HCT116 (cell line): ENCODE data around the gene KRTAP16-1.

ENCODE experiments used
- EZH2phosphoT487 ChIP-seq: fragments of 200-600 bp; IDR thresholded peaks from 2 replicates; pipeline ENCODE4 v1.6.1; 2018; ENCODE audit warnings: antibody characterized with exemption, borderline replicate concordance
- POLR2A ChIP-seq: IDR thresholded peaks from 2 replicates; pipeline ENCODE4 v1.7.0; 2011; ENCODE audit warnings: borderline replicate concordance; ENCODE audit not compliant: insufficient read depth, insufficient read length; ENCODE audit errors: extremely low read depth
- POLR2AphosphoS5 ChIP-seq: IDR thresholded peaks from 2 replicates; pipeline ENCODE4 v1.6.1; 2011; ENCODE audit warnings: mild to moderate bottlenecking, low read depth, low read length, moderate library complexity
- TF ChIP-seq, protein P1 (sequence below), 3 experiments: fragments of 200-600 bp in 1 of 3; sonication (generic) in 1 of 3; IDR thresholded peaks in 2 of 3; conservative IDR thresholded peaks in 1 of 3; 2 replicates each; pipeline ENCODE4 v1.5.1; 2012 to 2017; ENCODE audit warnings: low read depth in 2 of 3, low read length in 2 of 3, antibody characterized with exemption in 1 of 3, borderline replicate concordance in 1 of 3, control low read depth in 1 of 3, mild to moderate bottlenecking in 1 of 3, mixed read lengths in 1 of 3, mixed run types in 1 of 3, moderate library complexity in 1 of 3; ENCODE audit not compliant: insufficient read depth in 1 of 3
- TF ChIP-seq, protein P2 (sequence below): IDR thresholded peaks from 2 replicates; pipeline ENCODE4 v1.6.1; 2012

DNA sequence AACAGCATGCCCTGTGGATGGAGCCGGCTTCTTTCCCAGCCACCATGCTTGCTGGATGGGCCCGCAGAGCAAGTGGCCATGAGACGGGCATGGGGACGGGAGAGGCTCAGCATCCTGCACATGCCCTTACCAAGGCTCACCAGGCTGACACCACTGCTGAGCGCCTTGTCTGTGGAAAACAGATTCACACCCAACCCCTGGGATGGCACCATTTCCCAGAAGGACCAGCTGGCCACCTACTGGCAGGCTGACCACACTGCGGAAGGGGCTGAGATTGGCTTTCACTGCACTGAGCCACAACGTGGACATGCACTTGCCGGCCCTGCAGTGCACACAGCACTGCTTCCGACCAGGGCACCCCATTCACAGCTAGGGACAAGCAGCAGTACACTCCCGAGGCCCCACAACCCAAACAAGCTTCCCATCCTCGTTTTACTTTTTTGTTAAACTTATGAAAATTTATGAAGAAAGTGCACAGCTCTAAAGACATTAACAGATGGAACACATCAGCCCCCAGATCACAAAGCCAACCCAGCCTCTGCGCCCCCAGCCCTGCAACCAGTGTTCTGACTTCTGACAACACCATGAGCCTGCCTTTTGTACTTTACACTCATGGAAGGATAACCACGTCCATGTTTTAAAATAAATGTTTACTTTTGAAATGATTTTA, 20.3 kb upstream of the KRTAP16-1 start:
- TF ChIP-seq, protein P1, sequence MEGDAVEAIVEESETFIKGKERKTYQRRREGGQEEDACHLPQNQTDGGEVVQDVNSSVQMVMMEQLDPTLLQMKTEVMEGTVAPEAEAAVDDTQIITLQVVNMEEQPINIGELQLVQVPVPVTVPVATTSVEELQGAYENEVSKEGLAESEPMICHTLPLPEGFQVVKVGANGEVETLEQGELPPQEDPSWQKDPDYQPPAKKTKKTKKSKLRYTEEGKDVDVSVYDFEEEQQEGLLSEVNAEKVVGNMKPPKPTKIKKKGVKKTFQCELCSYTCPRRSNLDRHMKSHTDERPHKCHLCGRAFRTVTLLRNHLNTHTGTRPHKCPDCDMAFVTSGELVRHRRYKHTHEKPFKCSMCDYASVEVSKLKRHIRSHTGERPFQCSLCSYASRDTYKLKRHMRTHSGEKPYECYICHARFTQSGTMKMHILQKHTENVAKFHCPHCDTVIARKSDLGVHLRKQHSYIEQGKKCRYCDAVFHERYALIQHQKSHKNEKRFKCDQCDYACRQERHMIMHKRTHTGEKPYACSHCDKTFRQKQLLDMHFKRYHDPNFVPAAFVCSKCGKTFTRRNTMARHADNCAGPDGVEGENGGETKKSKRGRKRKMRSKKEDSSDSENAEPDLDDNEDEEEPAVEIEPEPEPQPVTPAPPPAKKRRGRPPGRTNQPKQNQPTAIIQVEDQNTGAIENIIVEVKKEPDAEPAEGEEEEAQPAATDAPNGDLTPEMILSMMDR (IDR thresholded peaks at IDR 0.05 in 2 of 3, conservative IDR thresholded peaks at IDR 0.05 in 1 of 3; ENCODE audit: borderline replicate concordance in 1 of 3, insufficient read depth in 1 of 3, low read depth in 2 of 3, low read length in 2 of 3): peak; percentile 59 to 93 (median 82); a peak in 5 of 6 replicates
- TF ChIP-seq POLR2A (no peak), EZH2phosphoT487 (no peak), POLR2AphosphoS5 (0 out of 2 replicates have a peak, but pooled peaks have one; percentile 22)
- TF ChIP-seq, protein P2, sequence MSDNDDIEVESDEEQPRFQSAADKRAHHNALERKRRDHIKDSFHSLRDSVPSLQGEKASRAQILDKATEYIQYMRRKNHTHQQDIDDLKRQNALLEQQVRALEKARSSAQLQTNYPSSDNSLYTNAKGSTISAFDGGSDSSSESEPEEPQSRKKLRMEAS: peak; percentile 73
